K562 (cell line): Measurements from ENCODE around the gene CPSF4. TPM values are rescaled to one million over a fixed set of nuclear protein-coding genes. Genes with fewer than 3 reads are reported as not detected.

Source experiments
- CC2D1A ChIP-seq: fragments of 450-650 bp; IDR thresholded peaks from 2 replicates; pipeline ENCODE4 v1.6.1; 2017; ENCODE audit warnings: mild to moderate bottlenecking
- CCAR2 ChIP-seq: fragments of 200-400 bp; formaldehyde crosslinking; IDR thresholded peaks from 2 replicates; pipeline ENCODE4 v1.6.1; 2017; ENCODE audit warnings: mild to moderate bottlenecking, low read depth, low read length
- FOXA3 ChIP-seq, 2 experiments: fragments of 450-650 bp in 1 of 2; sonication (generic) in 1 of 2; formaldehyde crosslinking; IDR thresholded peaks in 1 of 2; conservative IDR thresholded peaks in 1 of 2; 2 replicates each; pipeline versions ENCODE4 v1.4.0 to v1.8.0; 2020 to 2022; ENCODE audit warnings: mild to moderate bottlenecking in 2 of 2, missing genetic modification reagents in 1 of 2
- HDAC2 ChIP-seq: fragments of 450-650 bp; IDR thresholded peaks from 2 replicates; pipeline ENCODE4 v1.6.1; 2016; ENCODE audit warnings: mild to moderate bottlenecking
- HNRNPUL1 ChIP-seq: fragments of 200-400 bp; formaldehyde crosslinking; IDR thresholded peaks from 2 replicates; pipeline ENCODE4 v1.6.1; 2017; ENCODE audit warnings: low read length
- KDM2B ChIP-seq: fragments of 250-450 bp; sonication (Bioruptor Pico); IDR thresholded peaks from 2 replicates; pipeline ENCODE4 v1.8.0; 2021; ENCODE audit warnings: mild to moderate bottlenecking, moderate library complexity
- KLF1 ChIP-seq: fragments of 450-650 bp; IDR thresholded peaks from 2 replicates; pipeline ENCODE4 v1.6.1; 2016; ENCODE audit warnings: missing genetic modification characterization, missing compliant biosample characterization
- NCOA4 ChIP-seq: fragments of 450-650 bp; IDR thresholded peaks from 2 replicates; pipeline ENCODE4 v1.6.1; 2018; ENCODE audit warnings: mild to moderate bottlenecking; ENCODE audit not compliant: partially characterized antibody
- NFE2L1 ChIP-seq: fragments of 450-650 bp; IDR thresholded peaks from 2 replicates; pipeline ENCODE4 v1.6.1; 2016; ENCODE audit warnings: missing genetic modification characterization, low read depth, mild to moderate bottlenecking, missing compliant biosample characterization, moderate library complexity, borderline replicate concordance
- PHB ChIP-seq: fragments of 250-450 bp; sonication (Bioruptor Pico); IDR thresholded peaks from 2 replicates; pipeline ENCODE4 v1.5.0; 2021
- PTRF ChIP-seq: fragments of 450-650 bp; IDR thresholded peaks from 2 replicates; pipeline ENCODE4 v1.6.1; 2016; ENCODE audit warnings: mild to moderate bottlenecking, missing genetic modification characterization, missing compliant biosample characterization
- PYGO2 ChIP-seq: fragments of 450-650 bp; IDR thresholded peaks from 2 replicates; pipeline ENCODE4 v1.6.1; 2016; ENCODE audit warnings: mild to moderate bottlenecking, missing genetic modification characterization, moderate library complexity, missing compliant biosample characterization
- RBM22 ChIP-seq: fragments of 200-400 bp; formaldehyde crosslinking; IDR thresholded peaks from 2 replicates; pipeline ENCODE4 v1.6.1; 2018; ENCODE audit warnings: low read length, low read depth; ENCODE audit not compliant: poor library complexity, severe bottlenecking
- SIN3A ChIP-seq, 2 experiments: fragments of 150-350 bp in 1 of 2; IDR thresholded peaks; 2 replicates each; pipeline ENCODE4 v1.6.1; 2011 to 2016; ENCODE audit warnings: borderline replicate concordance in 2 of 2, low read depth in 2 of 2, low read length in 2 of 2, mild to moderate bottlenecking in 2 of 2, moderate library complexity in 2 of 2; ENCODE audit not compliant: control insufficient read depth in 1 of 2
- TBP ChIP-seq: optimal IDR thresholded peaks from 2 replicates; pipeline ENCODE3; 2011; ENCODE audit warnings: low read depth, low read length, improper control_type of control experiment
- ZBTB17 ChIP-seq: fragments of 450-650 bp; formaldehyde crosslinking; IDR thresholded peaks from 2 replicates; pipeline ENCODE4 v1.4.0; 2020; ENCODE audit warnings: mild to moderate bottlenecking
- ZNF121 ChIP-seq: sonication (generic); formaldehyde crosslinking; conservative IDR thresholded peaks from 2 replicates; pipeline ENCODE4 v1.8.0; 2022; ENCODE audit warnings: missing genetic modification reagents
- ZNF263 ChIP-seq: sonication (generic); formaldehyde crosslinking; IDR thresholded peaks from 2 replicates; pipeline ENCODE4 v1.8.0; 2022; ENCODE audit warnings: mild to moderate bottlenecking, missing genetic modification reagents, borderline replicate concordance
- ZNF76 ChIP-seq: fragments of 250-450 bp; sonication (Bioruptor Pico); IDR thresholded peaks from 2 replicates; pipeline ENCODE4 v1.4.0; 2020; ENCODE audit warnings: mild to moderate bottlenecking, moderate library complexity, borderline replicate concordance
- polyA plus RNA-seq, 8 experiments: library from polyadenylated mRNA; depleted of rRNA in 4 of 8; stranded (reverse) in 5 of 8; unstranded in 3 of 8; fragments of >200 nt; fragmentation: Nextera tagmentation in 2 of 8; fragmentation: Illumina TruSeq in 1 of 8; extraction: Ambion mirVana in 2 of 8; extraction: Trizol in 1 of 8; gene quantifications; 2 replicates each; pipeline versions ENCODE4 v1.2.1 to v1.2.3, GENCODE V29; 2011 to 2014; ENCODE audit warnings: inconsistent platforms in 1 of 8, missing spikeins in 1 of 8
- total RNA-seq, 7 experiments: library from RNA; depleted of rRNA in 6 of 7; stranded (reverse); fragments of >200 nt in 6 of 7; fragmentation: Illumina TruSeq in 2 of 7; extraction: Trizol in 2 of 7; gene quantifications; 2 replicates each; pipeline versions ENCODE4 v1.2.1 to v1.2.3, GENCODE V29; 2011 to 2021; ENCODE audit warnings: low replicate concordance in 1 of 7
- TF ChIP-seq, protein P1 (sequence below): sonication (generic); formaldehyde crosslinking; IDR thresholded peaks from 2 replicates; pipeline ENCODE4 v1.9.0; 2022; ENCODE audit warnings: mild to moderate bottlenecking, missing genetic modification reagents
- TF ChIP-seq, protein P2 (sequence below), 3 experiments: fragments of 200-800 bp in 1 of 3; sonication (Bioruptor generic) in 1 of 3; sonication (generic) in 1 of 3; formaldehyde crosslinking in 1 of 3; IDR thresholded peaks; 2 replicates each; pipeline versions ENCODE4 v1.6.1 to v1.8.0; 2016 to 2022; ENCODE audit warnings: mild to moderate bottlenecking in 2 of 3, missing compliant biosample characterization in 2 of 3, missing genetic modification characterization in 2 of 3, missing genetic modification reagents in 1 of 3

The CPSF4 gene
- total and polyA plus RNA-seq, 9 of the 15 experiments (the other 6 are each of a cell fraction or from before 2014, with no cell fraction given) = 16.9 to 118 (median 71.7) TPM

DNA sequence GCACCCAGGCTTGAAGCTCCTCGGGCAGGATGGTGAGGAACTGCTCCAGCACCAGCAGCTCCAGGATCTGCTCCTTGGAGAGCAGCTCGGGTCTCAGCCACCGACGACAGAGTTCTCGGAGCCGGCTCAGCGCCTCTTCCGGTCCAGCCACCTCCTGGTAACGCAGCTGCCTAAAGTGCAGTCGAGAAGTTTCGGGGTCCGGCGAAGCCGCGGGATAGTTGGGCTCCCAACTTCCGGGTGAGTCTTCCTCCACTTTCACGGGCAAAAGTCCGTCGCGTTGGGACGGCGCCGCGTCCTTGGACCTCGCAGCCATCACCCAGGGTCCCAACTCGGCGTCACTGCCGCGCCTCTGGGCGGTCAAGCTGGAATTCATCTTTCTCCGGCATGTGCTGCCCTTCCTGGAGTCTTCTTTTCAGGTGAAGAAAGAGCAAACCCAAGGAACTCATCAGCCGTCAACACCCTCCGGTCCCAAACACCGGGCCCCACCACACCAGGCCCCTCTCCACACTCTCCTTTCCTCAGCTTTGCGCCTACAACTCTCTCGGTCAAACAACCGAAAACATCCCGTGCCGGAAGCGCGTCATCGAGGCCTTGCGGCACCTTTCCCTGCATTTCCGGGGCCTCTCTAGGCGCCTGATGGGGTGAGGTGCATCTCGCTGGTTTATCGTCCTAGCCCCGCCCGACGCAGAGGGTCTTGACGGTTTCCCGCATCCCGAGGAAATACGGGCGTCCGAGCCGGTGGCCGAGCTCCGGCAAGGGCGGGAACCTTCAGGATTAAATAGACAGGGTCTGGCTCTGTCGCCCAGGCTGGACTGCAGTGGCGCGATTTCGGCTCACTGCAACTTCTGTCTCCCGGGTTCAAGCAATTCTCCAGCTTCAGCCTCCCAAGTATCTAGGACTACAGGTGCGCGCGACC, 61.2 kb downstream of the CPSF4 start, which contains the start of gene ZNF394 (continued):
- TF ChIP-seq PHB (CRISPR knock-in tag) = 0 out of 2 replicates have a peak, but pooled peaks have one; percentile 23
- no peak for TF ChIP-seq ZNF76 (CRISPR knock-in tag)
- peak; percentile 68; the same call in 1 of the 2 replicates for TF ChIP-seq ZNF263 (CRISPR knock-in tag)
- TF ChIP-seq NCOA4 = no peak
- TF ChIP-seq NFE2L1 = no peak
- no peak for TF ChIP-seq KDM2B
- TF ChIP-seq PTRF = no peak
- no peak; the same call in 1 of the 2 replicates for TF ChIP-seq CC2D1A
- peak; percentile 13; the same call in 1 of the 2 replicates for TF ChIP-seq KLF1 (tag)
- no peak for TF ChIP-seq HNRNPUL1
- TF ChIP-seq, protein P1, sequence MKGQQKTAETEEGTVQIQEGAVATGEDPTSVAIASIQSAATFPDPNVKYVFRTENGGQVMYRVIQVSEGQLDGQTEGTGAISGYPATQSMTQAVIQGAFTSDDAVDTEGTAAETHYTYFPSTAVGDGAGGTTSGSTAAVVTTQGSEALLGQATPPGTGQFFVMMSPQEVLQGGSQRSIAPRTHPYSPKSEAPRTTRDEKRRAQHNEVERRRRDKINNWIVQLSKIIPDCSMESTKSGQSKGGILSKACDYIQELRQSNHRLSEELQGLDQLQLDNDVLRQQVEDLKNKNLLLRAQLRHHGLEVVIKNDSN (CRISPR knock-in tag) = peak; percentile 41; the same call in 1 of the 2 replicates
- TF ChIP-seq ZBTB17 (CRISPR knock-in tag) = 0 out of 2 replicates have a peak, but pooled peaks have one; percentile 10
- TF ChIP-seq CCAR2 = no peak
- TF ChIP-seq TBP = peak; percentile 90
- TF ChIP-seq FOXA3 (CRISPR knock-in tag; conservative IDR thresholded peaks at IDR 0.05 in 1 of 2, IDR thresholded peaks at IDR 0.05 in 1 of 2) = no peak
- peak; percentile 94 for TF ChIP-seq HDAC2
- no peak for TF ChIP-seq RBM22
- TF ChIP-seq PYGO2 (tag) = no peak
- no peak for TF ChIP-seq ZNF121 (CRISPR knock-in tag)
- TF ChIP-seq, protein P2, sequence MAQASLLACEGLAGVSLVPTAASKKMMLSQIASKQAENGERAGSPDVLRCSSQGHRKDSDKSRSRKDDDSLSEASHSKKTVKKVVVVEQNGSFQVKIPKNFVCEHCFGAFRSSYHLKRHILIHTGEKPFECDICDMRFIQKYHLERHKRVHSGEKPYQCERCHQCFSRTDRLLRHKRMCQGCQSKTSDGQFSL (CRISPR knock-in tag; IDR thresholded peaks at IDR 0.05) = peak; percentile 18
- TF ChIP-seq, protein P2 (tag; IDR thresholded peaks at IDR 0.05) = no peak
- peak; percentile 57 to 67; a peak in 3 of 4 replicates for TF ChIP-seq SIN3A (IDR thresholded peaks at IDR 0.05; ENCODE audit: borderline replicate concordance in 2 of 2, control insufficient read depth in 1 of 2, low read depth in 2 of 2, low read length in 2 of 2)
